HG02885 (cell line): ENCODE measurements around the gene DHX58.

ENCODE experiments used
- ATAC-seq: cut with Tn5 transposase; IDR thresholded peaks from one replicate; pipeline ENCODE4 v1.9.1; 2021; ENCODE audit warnings: mild to moderate bottlenecking; ENCODE audit not compliant: unreplicated experiment, poor library complexity

DHX58 gene

DNA sequence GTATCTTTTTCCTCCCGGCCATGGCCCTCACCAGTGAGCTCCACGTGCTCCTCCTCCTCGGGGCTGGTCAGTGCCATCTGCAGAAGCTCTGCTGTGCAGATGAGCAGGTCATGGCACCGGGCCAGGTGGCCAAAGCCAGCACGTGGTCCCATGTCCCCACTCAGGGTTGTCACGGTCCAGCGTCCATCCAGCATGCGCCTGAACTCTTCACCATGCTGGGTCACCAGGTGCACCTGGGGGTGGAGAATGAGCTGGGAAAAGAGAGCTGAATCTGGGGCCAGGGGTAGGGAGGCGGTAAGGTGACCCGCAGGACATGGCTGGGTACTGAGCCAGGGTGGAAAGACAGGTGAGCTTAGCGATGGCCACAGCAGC, 1.3 kb downstream of the DHX58 start:
- no peak for ATAC-seq

GRCh38 chr17:42110301-42111264, 1.9 kb downstream of the DHX58 start:
- ATAC-seq: no peak

DNA sequence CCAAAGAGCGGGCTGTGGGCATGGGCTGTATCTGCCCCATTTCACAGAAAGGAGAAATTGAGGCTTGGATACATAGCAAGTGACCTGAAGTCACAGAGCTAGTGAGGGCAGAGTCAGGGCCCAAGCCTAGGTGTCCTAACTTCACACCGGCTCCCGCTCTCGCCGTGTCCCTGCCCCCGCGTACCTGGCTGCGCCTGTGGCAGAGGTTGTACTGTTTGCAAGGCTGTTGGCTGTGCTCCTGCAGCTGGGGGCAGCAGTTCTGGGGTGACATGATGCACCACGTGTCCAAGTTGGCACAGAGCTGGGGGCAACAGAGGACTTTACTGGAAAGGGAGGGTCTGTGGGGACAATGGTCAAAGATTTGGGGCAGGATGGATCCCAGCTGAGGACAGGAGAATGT, 3.4 kb downstream of the DHX58 start:
- ATAC-seq: no peak

GRCh38 chr17:42107597-42108576, 4.6 kb downstream of the DHX58 start:
- peak; percentile 79 for ATAC-seq

GRCh38 chr17:42107124-42107523, 5.4 kb downstream of the DHX58 start:
- ATAC-seq: no peak

GRCh38 chr17:42106009-42106408, 6.5 kb downstream of the DHX58 start:
- ATAC-seq: no peak

DNA sequence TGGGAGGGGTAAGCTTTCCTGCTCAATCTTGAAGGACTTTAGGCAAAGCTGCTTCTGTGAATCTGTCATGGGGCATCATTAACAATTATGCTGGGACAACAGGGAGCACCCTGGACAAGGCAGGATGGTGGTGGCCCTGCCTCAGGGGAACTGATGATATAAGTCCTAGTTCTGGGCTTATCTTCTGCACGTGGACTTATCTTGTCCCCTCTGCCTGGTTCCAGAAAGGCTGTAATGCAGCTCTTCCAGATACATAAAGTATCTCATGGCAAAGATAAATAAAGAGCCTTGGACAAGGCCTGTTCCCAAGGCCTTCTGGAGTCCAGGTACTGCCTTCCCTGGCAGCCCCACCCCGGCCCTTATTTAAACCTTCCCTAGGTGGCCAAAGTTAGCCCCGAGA, 8.2 kb downstream of the DHX58 start:
- ATAC-seq: no peak

- no peak for ATAC-seq
These were observed 9.1 kb downstream of the DHX58 start for GRCh38 chr17:42103221-42103954.

- no peak for ATAC-seq
These were observed 10.8 kb downstream of the DHX58 start for GRCh38 chr17:42101513-42102292.

DNA sequence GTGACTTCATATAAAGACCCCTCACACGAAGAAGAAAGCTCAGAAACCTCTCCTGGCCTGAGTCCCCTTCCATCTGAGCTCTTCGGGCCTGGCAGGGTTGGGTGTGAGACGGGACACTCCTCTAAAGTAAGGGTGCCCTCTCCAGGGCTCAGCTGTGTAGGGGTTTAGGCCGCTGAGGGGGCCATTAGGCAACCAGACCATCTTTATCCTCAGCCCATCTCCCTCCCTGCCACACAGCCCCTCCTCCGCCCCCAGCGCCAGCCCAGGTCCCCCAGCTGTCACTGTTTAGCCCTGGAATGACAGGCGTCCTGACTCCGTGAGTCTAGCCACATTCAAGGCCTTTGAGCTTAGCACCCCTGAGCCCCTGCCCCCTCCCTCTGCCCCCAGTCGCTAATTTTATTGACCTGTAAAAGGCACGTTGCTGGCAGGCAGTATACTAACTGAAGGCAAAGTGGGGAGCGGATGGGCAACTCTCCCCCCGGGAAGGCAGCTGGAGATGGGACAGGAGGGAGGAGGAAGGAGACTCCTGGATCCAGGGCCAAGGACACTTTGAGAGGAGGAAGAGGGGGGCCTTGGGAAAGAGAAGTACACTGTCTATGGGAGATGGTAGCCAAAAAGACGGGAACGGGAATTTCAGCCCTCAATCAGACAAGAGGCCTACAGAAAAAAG, 13.6 kb downstream of the DHX58 start:
- ATAC-seq: no peak

DNA sequence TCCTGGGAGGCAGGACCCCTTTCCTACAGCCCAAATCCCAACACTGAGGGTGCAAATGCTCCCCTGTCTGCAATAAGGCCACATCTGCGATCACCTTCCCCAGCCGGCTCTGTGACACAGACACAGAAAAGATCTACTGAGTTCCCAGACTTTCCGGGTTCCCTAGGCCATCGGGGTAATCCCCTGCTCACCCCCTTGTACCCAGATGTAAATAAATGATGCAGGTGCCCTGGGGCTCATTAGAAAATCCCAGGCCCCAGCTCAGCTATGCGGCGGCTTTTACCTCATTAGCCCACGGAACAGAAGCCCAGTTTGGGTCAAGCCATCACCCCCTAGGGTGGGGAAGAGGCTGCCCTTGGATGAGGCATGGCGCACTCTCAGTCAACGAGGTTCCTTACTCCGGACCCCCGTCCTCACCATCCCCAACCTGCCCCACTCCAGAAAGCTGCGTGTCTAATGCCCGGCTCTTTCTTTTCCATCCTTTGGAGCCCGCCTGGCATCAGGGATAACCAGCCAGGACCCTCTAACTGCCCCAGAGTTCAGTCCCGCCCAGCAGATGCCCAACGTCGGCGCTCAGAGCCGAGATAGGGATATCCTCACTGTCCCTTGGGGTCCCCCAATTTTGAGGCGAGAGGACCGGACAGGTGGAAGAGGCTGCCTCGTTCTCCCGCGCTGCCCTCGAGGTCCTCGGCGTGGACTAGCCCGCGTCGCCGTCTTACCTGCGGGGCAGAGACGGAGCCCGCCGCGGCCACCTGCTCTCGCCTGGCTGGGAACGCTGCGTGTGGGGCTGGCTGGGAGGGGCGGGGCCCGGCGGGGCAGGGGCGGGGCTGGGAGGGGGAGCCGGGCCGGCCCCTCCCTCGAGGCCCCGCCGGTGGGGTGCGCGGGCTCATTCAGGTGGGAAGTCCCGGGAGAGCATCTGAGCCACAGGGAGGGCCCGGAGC, 14.6 kb downstream of the DHX58 start, which contains the start of gene ZNF385C:
ZNF385C (minus strand) TSS at position 783 of the 941 bp plus-strand sequence. CDS start 35,417 bp downstream, outside the sequence.
- no peak for ATAC-seq

GRCh38 chr17:42096360-42097111, 16.0 kb downstream of the DHX58 start:
- no peak for ATAC-seq

DNA sequence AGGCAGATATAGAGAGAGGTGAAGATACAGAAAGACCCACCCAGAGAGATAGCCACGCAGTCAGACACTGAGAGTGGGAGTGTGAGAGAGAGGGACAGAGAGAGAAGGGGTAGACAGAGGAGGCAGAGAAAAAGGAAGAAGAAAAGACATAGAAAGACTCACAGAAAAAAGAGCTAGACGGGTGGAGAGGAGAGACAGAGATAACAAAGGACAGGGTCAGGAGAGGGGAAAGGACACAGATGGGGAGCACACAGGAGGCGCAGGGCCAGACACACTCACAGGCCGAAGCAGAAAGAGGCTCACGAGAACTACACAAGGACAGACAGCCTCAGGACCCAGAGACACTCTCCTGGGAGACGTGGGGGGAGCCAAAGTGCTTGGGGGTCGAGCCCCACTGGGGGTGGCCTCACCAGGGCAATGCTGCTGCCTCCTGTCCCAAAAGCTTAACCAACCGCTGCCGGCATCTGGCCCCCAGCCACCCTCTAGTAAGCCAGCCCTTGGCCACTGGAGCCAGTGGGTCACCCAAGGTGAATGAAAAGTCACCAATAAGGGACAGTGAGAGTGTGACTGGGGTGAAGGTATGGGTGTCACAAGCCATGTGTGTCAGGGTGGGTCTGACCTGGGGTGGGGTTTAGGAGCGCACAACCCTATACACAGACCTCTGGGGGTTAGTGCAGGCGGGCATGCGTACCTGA, 18.0 kb downstream of the DHX58 start:
- no peak for ATAC-seq

DNA sequence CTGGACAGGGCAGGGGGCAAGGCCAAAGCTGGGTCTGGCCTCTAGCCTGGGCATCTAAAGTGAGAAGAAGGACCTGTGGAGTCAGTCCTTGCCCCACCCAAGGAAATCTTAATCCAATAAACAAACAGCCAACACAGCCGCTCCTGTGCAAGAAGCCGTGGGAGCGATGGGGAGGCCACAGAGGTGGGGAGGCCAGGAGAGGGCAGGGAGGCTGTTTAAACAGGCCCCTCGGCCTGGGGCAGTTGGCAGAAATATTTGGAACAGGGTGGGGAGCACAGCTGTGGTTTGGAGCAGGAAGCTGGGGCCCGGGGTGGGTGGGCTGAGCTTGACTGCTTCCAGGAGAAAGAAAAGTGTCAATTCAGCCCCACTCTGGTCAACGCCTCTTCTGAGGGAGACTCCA, 19.6 kb downstream of the DHX58 start:
- no peak for ATAC-seq

- ATAC-seq: no peak
These were observed 21.3 kb downstream of the DHX58 start for GRCh38 chr17:42090964-42091790.

GRCh38 chr17:42088736-42089135, 23.8 kb downstream of the DHX58 start:
- no peak for ATAC-seq
